ENCODE measurements around the gene MAN2B2. TPM values are rescaled to one million over a fixed set of nuclear protein-coding genes. Genes with fewer than 3 reads are reported as not detected.

The MAN2B2 gene
- total RNA-seq, 1 experiment from 2014 or later, result 27.8 TPM

- intact Hi-C loops (cut with micrococcal nuclease; ENCODE audit: unreplicated experiment), result no loop called here
- POLR2A ChIA-PET (ENCODE audit: unreplicated experiment), result no interaction called here
- Histone ChIP-seq H3K27ac (0 out of 2 replicates have a peak overlapping the region, but pooled peaks have one; percentile 89), H3K4me2 (no peak overlapping the region), H3K4me3 (no peak overlapping the region), H3F3A (ENCODE audit: insufficient read depth, low read depth) (peaks cover 24% of the 10 kb centered on the region), H3K9me2 (ENCODE audit: insufficient read depth) (no peaks in the 10 kb centered on the region; the same call in 1 of the 2 replicates), H3K36me3 (ENCODE audit: low read depth) (no peaks in the 10 kb centered on the region), H4K20me1 (ENCODE audit: insufficient read depth) (no peaks in the 10 kb centered on the region), H3K27me3 (ENCODE audit: insufficient read depth, low read depth) (no peaks in the 10 kb centered on the region), H3K9me3 (ENCODE audit: insufficient read depth, low read depth) (no peaks in the 10 kb centered on the region), H3K4me1 (replicated peaks; ENCODE audit: insufficient read depth) (peaks cover 22% of the 10 kb centered on the region), H3K79me2 (ENCODE audit: low read depth) (no peaks in the 10 kb centered on the region), H2AFZ (no peak overlapping the region)
- BruUV-seq (replicated peaks), result no TSS peak
- no peak for TF ChIP-seq CTCF (conservative IDR thresholded peaks at IDR 0.05)
- no peak for TF ChIP-seq EZH2 (IDR thresholded peaks at IDR 0.05; ENCODE audit: low read depth)
- CTCF ChIA-PET, result no interaction called here
- no peak for DNase-seq
These were observed 57.1 kb downstream of the MAN2B2 start for GRCh38 chr4:6632125-6632524.

DNA sequence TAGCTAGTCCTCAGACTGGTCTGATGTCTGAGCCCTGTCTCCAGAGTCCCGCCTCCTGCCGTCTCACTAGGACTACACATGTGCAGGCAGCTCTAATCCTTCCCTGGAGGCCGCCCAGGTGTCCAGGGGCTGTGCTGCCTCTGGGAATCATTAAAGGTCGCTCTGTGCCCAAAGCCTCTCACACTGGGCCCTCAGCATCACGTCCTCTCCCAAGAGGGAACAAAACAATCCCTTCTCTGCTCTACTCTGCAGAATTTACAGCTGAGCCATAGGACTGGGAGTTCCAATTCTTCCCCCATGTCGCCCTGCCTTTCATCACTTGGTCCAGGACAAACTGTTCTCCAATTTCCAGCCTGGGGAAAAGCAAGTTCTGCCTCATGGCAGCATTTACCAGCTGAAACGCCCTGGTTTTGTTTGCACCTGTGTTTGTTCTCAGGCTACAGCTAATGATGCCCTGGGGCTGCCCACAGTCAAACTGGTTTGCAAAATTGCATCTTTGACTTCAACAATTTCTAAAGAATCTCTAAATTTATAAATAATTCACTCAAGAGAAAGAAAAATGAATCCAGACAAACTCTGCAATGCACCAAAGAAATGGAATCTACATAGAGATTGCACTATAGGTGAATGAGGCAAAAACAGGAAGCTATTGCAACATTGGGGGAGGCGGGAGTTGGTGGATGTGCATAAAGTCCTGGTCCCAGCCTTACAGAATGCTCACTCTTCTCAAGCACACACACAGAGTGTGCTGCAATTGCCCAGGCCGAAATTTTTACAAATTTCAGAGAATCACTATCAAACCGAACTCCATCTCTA lies 58.3 kb downstream of the MAN2B2 start:
- TF ChIP-seq CTCF (conservative IDR thresholded peaks at IDR 0.05), result no peak
- TF ChIP-seq EZH2 (IDR thresholded peaks at IDR 0.05; ENCODE audit: low read depth), result no peak
- BruUV-seq (replicated peaks), result no TSS peak

DNA sequence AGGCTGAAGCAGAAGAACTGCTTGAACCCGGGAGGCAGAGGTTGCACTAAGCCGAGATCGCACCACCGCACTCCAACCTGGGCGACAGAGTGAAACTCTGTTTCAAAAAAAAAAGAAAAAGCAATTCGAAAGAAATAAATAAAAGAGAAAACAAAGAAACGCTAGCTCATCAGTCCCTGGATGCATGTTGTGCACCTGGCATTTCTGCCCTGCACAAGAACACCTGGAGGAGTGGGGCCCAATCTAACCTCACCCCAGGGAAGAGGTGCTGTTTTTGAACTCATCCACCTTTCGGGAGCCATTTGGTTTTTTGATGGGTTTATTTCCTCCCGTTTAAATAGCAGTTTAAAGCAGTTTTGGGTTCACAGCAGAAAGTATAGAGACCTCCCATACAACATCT lies 59.8 kb downstream of the MAN2B2 start:
- Histone ChIP-seq H2AFZ (no peak overlapping the region), H3K79me2 (ENCODE audit: low read depth) (no peaks in the 10 kb centered on the region), H3F3A (ENCODE audit: insufficient read depth, low read depth) (peaks cover 28% of the 10 kb centered on the region), H4K20me1 (ENCODE audit: insufficient read depth) (no peaks in the 10 kb centered on the region), H3K4me1 (replicated peaks; ENCODE audit: insufficient read depth) (peaks cover 22% of the 10 kb centered on the region), H3K9me2 (ENCODE audit: insufficient read depth) (no peaks in the 10 kb centered on the region; the same call in 1 of the 2 replicates), H3K9me3 (ENCODE audit: insufficient read depth, low read depth) (no peaks in the 10 kb centered on the region), H3K27me3 (ENCODE audit: insufficient read depth, low read depth) (no peaks in the 10 kb centered on the region), H3K36me3 (ENCODE audit: low read depth) (no peaks in the 10 kb centered on the region), H3K4me2 (no peak overlapping the region), H3K4me3 (no peak overlapping the region), H3K27ac (no peak overlapping the region)
- ChIA-PET POLR2A (ENCODE audit: unreplicated experiment) (no interaction called here), CTCF (no interaction called here)
- intact Hi-C loops (cut with micrococcal nuclease; ENCODE audit: unreplicated experiment), result no loop called here
- TF ChIP-seq EZH2 (IDR thresholded peaks at IDR 0.05; ENCODE audit: low read depth) (no peak), CTCF (conservative IDR thresholded peaks at IDR 0.05) (no peak)
- no peak for DNase-seq
- BruUV-seq (replicated peaks), result no TSS peak

More for the DNA sequence above, 58.3 kb downstream of the MAN2B2 start:
- Histone ChIP-seq H3K4me1 (replicated peaks; ENCODE audit: insufficient read depth) (peaks cover 22% of the 10 kb centered on the region), H3F3A (ENCODE audit: insufficient read depth, low read depth) (peaks cover 24% of the 10 kb centered on the region), H3K9me2 (ENCODE audit: insufficient read depth) (no peaks in the 10 kb centered on the region; the same call in 1 of the 2 replicates), H2AFZ (peak overlapping the region; percentile 37; the same call in 1 of the 2 replicates), H3K27ac (peak overlapping the region; percentile 89), H3K79me2 (ENCODE audit: low read depth) (no peaks in the 10 kb centered on the region), H3K4me2 (peak overlapping the region; percentile 61), H3K27me3 (ENCODE audit: insufficient read depth, low read depth) (no peaks in the 10 kb centered on the region), H3K4me3 (no peak overlapping the region), H3K9me3 (ENCODE audit: insufficient read depth, low read depth) (no peaks in the 10 kb centered on the region), H4K20me1 (ENCODE audit: insufficient read depth) (no peaks in the 10 kb centered on the region), H3K36me3 (ENCODE audit: low read depth) (no peaks in the 10 kb centered on the region)
- POLR2A ChIA-PET (ENCODE audit: unreplicated experiment), result interaction anchor here (0.7 kb wide), 3 partner anchors 26 to 624 kb away, joined by 3 to 4 read pairs (median 4); partner anchors contain the start of gene MRFAP1L1
- intact Hi-C loops (cut with micrococcal nuclease; ENCODE audit: unreplicated experiment), result no loop called here
- peak; percentile 25 to 80 for DNase-seq
- CTCF ChIA-PET, result interaction anchor here (0.7 kb wide), 1 partner anchor 156 kb away, joined by 4 read pairs; no protein-coding TSS in a partner anchor

Measured in PC-9 (cell line).